HEK293 (cell line): ENCODE measurements around the gene LRP8.

Source experiments
- CTCF ChIA-PET: fragments of 350-600 bp; formaldehyde crosslinking; extraction: SDS; loops from one replicate; lab custom pipeline; 2021; ENCODE audit warnings: antibody characterized with exemption; lab: Yijun Ruan, JAX
- POLR2A ChIA-PET: fragments of 300-600 bp; formaldehyde crosslinking; extraction: SDS; loops from one replicate; lab custom pipeline; 2020; ENCODE audit warnings: antibody characterized with exemption, inconsistent platforms; lab: Yijun Ruan, JAX
- H3K27ac ChIP-seq: fragments of 200-500 bp; sonication (Bioruptor generic); 2 replicates; pipeline ENCODE4 v1.5.1; 2014; ENCODE audit warnings: low read depth, low read length, control low read depth, inconsistent platforms; ENCODE audit errors: extremely low read depth
- H3K36me3 ChIP-seq, 2 experiments: fragments of 200-500 bp in 1 of 2; sonication (Bioruptor generic) in 1 of 2; 1 replicate in 1 of 2; 2 replicates in 1 of 2; pipeline ENCODE4 v1.5.1; 2014 to 2017; ENCODE audit warnings: inconsistent platforms in 2 of 2, low read length in 2 of 2; ENCODE audit not compliant: control insufficient read depth in 2 of 2, insufficient read depth in 1 of 2
- H3K4me1 ChIP-seq: fragments of 200-500 bp; sonication (Bioruptor generic); 2 replicates; pipeline ENCODE4 v1.5.1; 2014; ENCODE audit warnings: mild to moderate bottlenecking, low read length, inconsistent platforms; ENCODE audit not compliant: control insufficient read depth, insufficient read depth
- H3K4me3 ChIP-seq: 2 replicates; pipeline ENCODE4 v1.5.1; 2011; ENCODE audit warnings: low read depth, mild to moderate bottlenecking, control low read depth, low read length, moderate library complexity
- H3K9me3 ChIP-seq: fragments of 200-500 bp; sonication (Bioruptor generic); 2 replicates; pipeline ENCODE4 v1.5.1; 2014; ENCODE audit warnings: low read depth, low read length, inconsistent platforms; ENCODE audit not compliant: control insufficient read depth, insufficient read depth
- ATF2 ChIP-seq: fragments of 450-650 bp; formaldehyde crosslinking; IDR thresholded peaks from 2 replicates; pipeline ENCODE4 v1.5.1; 2016; ENCODE audit warnings: missing biosample characterization, missing genetic modification characterization, low read depth
- GLIS2 ChIP-seq: fragments of 450-650 bp; formaldehyde crosslinking; IDR thresholded peaks from 2 replicates; pipeline ENCODE4 v1.5.1; 2016; ENCODE audit warnings: missing biosample characterization, missing genetic modification characterization
- HOXC10 ChIP-seq: sonication (generic); formaldehyde crosslinking; IDR thresholded peaks from 2 replicates; pipeline ENCODE4 v1.8.1; 2023; ENCODE audit warnings: mild to moderate bottlenecking, missing genetic modification reagents
- PRDM1 ChIP-seq: fragments of 450-650 bp; formaldehyde crosslinking; IDR thresholded peaks from 2 replicates; pipeline ENCODE4; 2016; ENCODE audit warnings: missing biosample characterization, missing genetic modification characterization
- PRDM10 ChIP-seq: fragments of 450-650 bp; formaldehyde crosslinking; IDR thresholded peaks from 2 replicates; pipeline ENCODE4 v1.5.1; 2016; ENCODE audit warnings: missing biosample characterization, missing genetic modification characterization
- TCF7L2 ChIP-seq: IDR thresholded peaks from 2 replicates; pipeline ENCODE4 v1.6.1; 2011; ENCODE audit warnings: low read depth, mild to moderate bottlenecking, inconsistent platforms, low read length, moderate library complexity, borderline replicate concordance
- YY2 ChIP-seq: fragments of 450-650 bp; formaldehyde crosslinking; IDR thresholded peaks from 2 replicates; pipeline ENCODE4 v1.5.1; 2016; ENCODE audit warnings: missing biosample characterization, missing genetic modification characterization
- ZBTB49 ChIP-seq: fragments of 450-650 bp; formaldehyde crosslinking; IDR thresholded peaks from 2 replicates; pipeline ENCODE4 v1.5.1; 2016; ENCODE audit warnings: missing biosample characterization, missing genetic modification characterization, low read depth
- ZFHX2 ChIP-seq: fragments of 450-650 bp; formaldehyde crosslinking; conservative IDR thresholded peaks from 2 replicates; pipeline ENCODE4 v1.5.1; 2016; ENCODE audit warnings: missing biosample characterization, missing genetic modification characterization
- ZNF10 ChIP-seq: fragments of 450-650 bp; formaldehyde crosslinking; IDR thresholded peaks from 2 replicates; pipeline ENCODE4 v1.5.1; 2017; ENCODE audit warnings: missing biosample characterization, missing genetic modification characterization
- ZNF221 ChIP-seq: fragments of 450-650 bp; formaldehyde crosslinking; IDR thresholded peaks from 2 replicates; pipeline ENCODE4 v1.5.1; 2017; ENCODE audit warnings: missing biosample characterization, missing genetic modification characterization, borderline replicate concordance
- ZNF23 ChIP-seq: fragments of 450-650 bp; formaldehyde crosslinking; IDR thresholded peaks from 2 replicates; pipeline ENCODE4 v1.5.1; 2016; ENCODE audit warnings: missing biosample characterization, missing genetic modification characterization, borderline replicate concordance
- ZNF24 ChIP-seq: fragments of 450-650 bp; formaldehyde crosslinking; IDR thresholded peaks from 2 replicates; pipeline ENCODE4 v1.5.1; 2016; ENCODE audit warnings: missing biosample characterization, missing genetic modification characterization
- ZNF280C ChIP-seq: fragments of 450-650 bp; formaldehyde crosslinking; IDR thresholded peaks from 2 replicates; pipeline ENCODE4 v1.5.1; 2016; ENCODE audit warnings: missing biosample characterization, missing genetic modification characterization
- ZNF280D ChIP-seq: fragments of 450-650 bp; formaldehyde crosslinking; IDR thresholded peaks from 2 replicates; pipeline ENCODE4 v1.5.1; 2016; ENCODE audit warnings: missing biosample characterization, missing genetic modification characterization
- ZNF426 ChIP-seq: fragments of 450-650 bp; formaldehyde crosslinking; IDR thresholded peaks from 2 replicates; pipeline ENCODE4 v1.5.1; 2017; ENCODE audit warnings: missing biosample characterization, missing genetic modification characterization, mild to moderate bottlenecking, inconsistent platforms, moderate library complexity
- ZNF548 ChIP-seq: fragments of 450-650 bp; formaldehyde crosslinking; IDR thresholded peaks from 2 replicates; pipeline ENCODE4 v1.5.1; 2016; ENCODE audit warnings: missing biosample characterization, missing genetic modification characterization
- ZNF658 ChIP-seq: fragments of 450-650 bp; formaldehyde crosslinking; IDR thresholded peaks from 2 replicates; pipeline ENCODE4; 2016; ENCODE audit warnings: missing biosample characterization, missing genetic modification characterization
- ZNF704 ChIP-seq: fragments of 450-650 bp; formaldehyde crosslinking; IDR thresholded peaks from 2 replicates; pipeline ENCODE4 v1.5.1; 2016; ENCODE audit warnings: missing biosample characterization, missing genetic modification characterization
- ZSCAN4 ChIP-seq: fragments of 450-650 bp; formaldehyde crosslinking; IDR thresholded peaks from 2 replicates; pipeline ENCODE4 v1.5.1; 2017; ENCODE audit warnings: missing biosample characterization, missing genetic modification characterization

Gene LRP8

GRCh38 chr1:53214376-53214940 lies 113.4 kb downstream of the LRP8 start:
- Histone ChIP-seq H3K36me3 (peaks cover under 1 to 92% of the 10 kb centered on the region in 2 experiments), H3K9me3 (no peaks in the 10 kb centered on the region), H3K4me3 (no peak overlapping the region), H3K27ac (no peak overlapping the region), H3K4me1 (no peaks in the 10 kb centered on the region)
- CTCF ChIA-PET = no interaction called here
- POLR2A ChIA-PET = no interaction called here
- TF ChIP-seq ZNF10 (tag by site-specific recombination) (no peak), ZNF280D (no peak), ZNF658 (tag by site-specific recombination) (no peak), YY2 (tag by site-specific recombination) (no peak), ZNF704 (tag by site-specific recombination) (no peak), ZNF221 (tag by site-specific recombination) (no peak), ZNF24 (tag by site-specific recombination) (no peak), GLIS2 (no peak), ATF2 (tag by site-specific recombination) (no peak), ZFHX2 (tag by site-specific recombination) (no peak), ZNF280C (tag by site-specific recombination) (no peak), HOXC10 (no peak), ZNF426 (tag by site-specific recombination) (no peak), TCF7L2 (no peak), ZNF23 (tag by site-specific recombination) (no peak), PRDM1 (tag by site-specific recombination) (no peak), ZNF548 (tag by site-specific recombination) (no peak)
- TF ChIP-seq, all 188 proteins: peak for 0

GRCh38 chr1:53210954-53211353 lies 116.9 kb downstream of the LRP8 start:
- Histone ChIP-seq H3K36me3 (peaks cover 7 to 97% of the 10 kb centered on the region in 2 experiments), H3K4me3 (no peak overlapping the region), H3K4me1 (no peaks in the 10 kb centered on the region), H3K9me3 (no peaks in the 10 kb centered on the region), H3K27ac (no peak overlapping the region)
- ChIA-PET POLR2A (no interaction called here), CTCF (no interaction called here)
- TF ChIP-seq ZBTB49 (no peak), ZSCAN4 (tag by site-specific recombination) (no peak), PRDM10 (tag by site-specific recombination) (no peak)
